GM12878 (cell line): ENCODE data around the gene ANXA3. TPM values are rescaled to one million over a fixed set of nuclear protein-coding genes. Genes with fewer than 3 reads are reported as not detected.
"Not testable (repeated sequence)": the region's sequence is repeated elsewhere in the genome, so short reads cannot be mapped to it uniquely, and the experiment has no call there.

Source experiments
- ATAC-seq: fragments of 200-7000 bp; cut with Tn5 transposase; 3 replicates; pipeline ENCODE4 v1.9.1; 2020; ENCODE audit warnings: mild to moderate bottlenecking, moderate library complexity
- BruUV-seq: library from RNA; stranded (reverse); fragments of 400-500 nt; replicated peaks from 2 replicates; lab custom pipeline; 2021; lab: Mats Ljungman, UMichigan
- CTCF ChIA-PET: fragments of 300-600 bp; sonication (Branson Sonifier 250); formaldehyde crosslinking; extraction: SDS; loops from one replicate; lab custom pipeline; 2021; ENCODE audit warnings: inconsistent platforms; lab: Yijun Ruan, JAX
- POLR2A ChIA-PET: fragments of 350-600 bp; formaldehyde crosslinking; extraction: SDS; loops from one replicate; lab custom pipeline; 2021; ENCODE audit warnings: inconsistent platforms; lab: Charles Lee
- RAD21 ChIA-PET: fragments of 300-600 bp; sonication (Branson Sonifier 250); formaldehyde crosslinking; loops from one replicate; lab custom pipeline; 2023; ENCODE audit warnings: antibody characterized with exemption; ENCODE audit not compliant: unreplicated experiment; lab: Charles Lee
- SMC1A ChIA-PET: fragments of 300-600 bp; sonication (Branson Sonifier 250); formaldehyde crosslinking; loops from one replicate; lab custom pipeline; 2023; ENCODE audit not compliant: unreplicated experiment, uncharacterized antibody; lab: Charles Lee
- DNase-seq: peaks from one replicate; pipeline ENCODE4 v3.0.0-alpha.2; 2011; ENCODE audit warnings: low read depth, low spot score
- FAIRE-seq: peaks from 3 replicates; lab custom pipeline; 2011; peaks lifted over from hg19 to GRCh38; lab: Jason Lieb, UNC
- H2AFZ ChIP-seq: 2 replicates; pipeline ENCODE4 v1.6.0; 2011; ENCODE audit warnings: low read depth, low read length, control low read depth; ENCODE audit not compliant: control insufficient read depth
- H3K27ac ChIP-seq: 2 replicates; pipeline ENCODE4 v1.5.1; 2011; ENCODE audit warnings: control low read depth; ENCODE audit not compliant: control insufficient read depth, insufficient read depth
- H3K27me3 ChIP-seq, 2 experiments: replicated peaks in 1 of 2; 2 replicates each; pipeline versions ENCODE4 v1.6.0 to v1.6.1; 2011; ENCODE audit warnings: low read length in 1 of 2; ENCODE audit not compliant: control insufficient read depth in 2 of 2, insufficient read depth in 2 of 2
- H3K36me3 ChIP-seq, 2 experiments: 2 replicates each; pipeline ENCODE4 v1.5.1; 2011; ENCODE audit warnings: low read length in 1 of 2; ENCODE audit not compliant: control insufficient read depth in 2 of 2, insufficient read depth in 2 of 2
- H3K4me1 ChIP-seq: 2 replicates; pipeline ENCODE4 v1.6.1; 2011; ENCODE audit warnings: mild to moderate bottlenecking, low read length, moderate library complexity, mixed read lengths; ENCODE audit not compliant: control insufficient read depth, insufficient read depth
- H3K4me2 ChIP-seq: 2 replicates; pipeline ENCODE4 v1.6.0; 2011; ENCODE audit warnings: control low read depth; ENCODE audit not compliant: control insufficient read depth, insufficient read depth
- H3K4me3 ChIP-seq: fragments of 200-600 bp; sonication (generic); 2 replicates; pipeline ENCODE4 v1.5.1; 2016
- H3K79me2 ChIP-seq: 2 replicates; pipeline ENCODE4 v1.6.0; 2011; ENCODE audit warnings: low read length; ENCODE audit not compliant: control insufficient read depth, insufficient read depth
- H3K9ac ChIP-seq: 2 replicates; pipeline ENCODE4 v1.8.0; 2011; ENCODE audit warnings: low read length, control low read depth, mixed read lengths; ENCODE audit not compliant: control insufficient read depth, insufficient read depth
- H3K9me3 ChIP-seq: replicated peaks from 3 replicates; pipeline ENCODE4 v1.5.1; 2011; ENCODE audit warnings: mild to moderate bottlenecking, low read length; ENCODE audit not compliant: control insufficient read depth, insufficient read depth
- H4K20me1 ChIP-seq: 2 replicates; pipeline ENCODE4 v1.6.0; 2011; ENCODE audit not compliant: control insufficient read depth, insufficient read depth
- HCFC1 ChIP-seq: fragments of 150-350 bp; IDR thresholded peaks from 2 replicates; pipeline ENCODE4 v1.6.1; 2014; ENCODE audit warnings: low read length
- SMC3 ChIP-seq: IDR thresholded peaks from 2 replicates; pipeline ENCODE4 v1.6.1; 2011; ENCODE audit warnings: low read length, improper control_type of control experiment, borderline replicate concordance
- TCF12 ChIP-seq: IDR thresholded peaks from 2 replicates; pipeline ENCODE4 v1.6.1; 2011; ENCODE audit warnings: low read depth, mild to moderate bottlenecking, low read length
- TCF7 ChIP-seq: IDR thresholded peaks from 2 replicates; pipeline ENCODE4 v1.6.1; 2014; ENCODE audit warnings: antibody characterized with exemption, borderline replicate concordance
- WGBS: methylation state at CpG from one replicate; pipeline ENCODE4 v1.1.6; 2016; ENCODE audit warnings: low lambda C conversion rate; ENCODE audit not compliant: insufficient replicate concordance, insufficient coverage; ENCODE audit errors: missing lambda C conversion rate; 5-methylcytosine and 5-hydroxymethylcytosine counted together
- in situ Hi-C: fragments of 300-500 bp; cut with MboI; formaldehyde crosslinking; loops from 9 replicates; pipeline ENCODE4 v1.14.3; 2018; ENCODE audit warnings: mixed read lengths
- intact Hi-C: fragments of 100-400 bp; cut with micrococcal nuclease; formaldehyde crosslinking; loops from one replicate; pipeline ENCODE4 v1.14.2; 2022; ENCODE audit not compliant: unreplicated experiment
- polyA plus RNA-seq, 11 experiments: library from polyadenylated mRNA; depleted of rRNA in 4 of 11; unstranded in 6 of 11; stranded (reverse) in 5 of 11; fragments of >200 nt; fragmentation: Nextera tagmentation in 4 of 11; fragmentation: Illumina TruSeq in 1 of 11; extraction: Ambion mirVana in 4 of 11; extraction: Trizol in 1 of 11; gene quantifications; 1 replicate in 1 of 11; 2 replicates in 10 of 11; pipeline versions ENCODE4 v1.2.1 to v1.2.3, GENCODE V29; 2011 to 2016; ENCODE audit warnings: inconsistent platforms in 2 of 11, missing spikeins in 2 of 11, low read depth in 1 of 11
- total RNA-seq, 4 experiments: library from RNA; depleted of rRNA in 3 of 4; stranded (reverse); fragments of >200 nt in 3 of 4; fragmentation: Illumina TruSeq in 1 of 4; extraction: Trizol in 1 of 4; gene quantifications; 2 replicates each; pipeline versions ENCODE4 v1.2.1 to v1.2.3, GENCODE V29; 2013 to 2021
- TF ChIP-seq, protein P1 (sequence below): fragments of 450-650 bp; IDR thresholded peaks from 2 replicates; pipeline ENCODE4 v1.6.1; 2017; ENCODE audit warnings: mild to moderate bottlenecking, moderate library complexity

ANXA3 gene
- total and polyA plus RNA-seq, 10 of the 15 experiments (the other 5 are each of a cell fraction or from before 2014, with no cell fraction given): 0.28 to 14.7 (median 0.91) TPM

DNA sequence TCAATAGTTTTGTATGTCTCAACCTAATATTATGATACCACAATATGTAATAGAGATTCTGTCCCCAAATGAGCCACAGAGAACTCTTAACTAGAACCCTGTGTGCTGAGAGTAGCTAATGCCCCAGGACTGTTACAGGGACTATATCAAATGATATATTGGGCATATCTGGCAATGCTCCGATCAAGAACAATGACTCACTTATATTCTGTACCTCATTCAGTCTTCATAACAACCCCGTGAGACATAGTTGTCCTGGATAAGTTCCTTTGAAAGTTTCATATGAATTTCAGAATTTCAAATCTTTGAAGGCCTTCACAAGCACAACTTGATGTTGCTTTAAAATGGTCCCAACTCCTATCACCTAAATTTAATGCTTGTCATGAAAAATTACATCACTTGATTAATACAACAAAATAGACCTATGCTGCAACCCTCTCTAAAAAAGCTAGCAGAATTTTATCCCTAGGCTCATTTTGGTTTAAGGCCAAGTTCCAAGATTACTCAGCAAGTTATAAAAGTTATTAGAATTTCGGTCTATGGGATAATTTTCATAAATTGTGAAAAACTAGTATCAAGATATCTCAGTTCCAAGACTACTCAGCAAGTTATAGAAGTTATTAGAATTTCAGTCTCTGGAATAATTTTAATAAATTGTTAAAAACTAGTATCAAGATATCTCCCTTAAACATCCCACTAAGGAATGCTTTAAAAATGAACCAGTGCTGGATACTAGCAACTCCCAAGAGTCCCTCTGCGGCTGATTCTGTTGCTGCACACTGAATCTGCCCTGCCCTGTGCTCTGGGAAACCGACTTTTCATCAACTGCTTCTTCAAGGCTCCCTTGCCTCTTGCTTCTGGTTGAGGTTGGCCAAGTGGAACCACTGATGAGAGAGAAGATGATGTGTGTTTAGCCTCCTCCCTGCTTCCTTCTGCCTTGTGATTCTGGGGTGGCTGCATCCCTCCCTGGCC, 6.0 kb upstream of the ANXA3 start (continued):
- TF ChIP-seq SMC3: no peak
- TF ChIP-seq, protein P1, sequence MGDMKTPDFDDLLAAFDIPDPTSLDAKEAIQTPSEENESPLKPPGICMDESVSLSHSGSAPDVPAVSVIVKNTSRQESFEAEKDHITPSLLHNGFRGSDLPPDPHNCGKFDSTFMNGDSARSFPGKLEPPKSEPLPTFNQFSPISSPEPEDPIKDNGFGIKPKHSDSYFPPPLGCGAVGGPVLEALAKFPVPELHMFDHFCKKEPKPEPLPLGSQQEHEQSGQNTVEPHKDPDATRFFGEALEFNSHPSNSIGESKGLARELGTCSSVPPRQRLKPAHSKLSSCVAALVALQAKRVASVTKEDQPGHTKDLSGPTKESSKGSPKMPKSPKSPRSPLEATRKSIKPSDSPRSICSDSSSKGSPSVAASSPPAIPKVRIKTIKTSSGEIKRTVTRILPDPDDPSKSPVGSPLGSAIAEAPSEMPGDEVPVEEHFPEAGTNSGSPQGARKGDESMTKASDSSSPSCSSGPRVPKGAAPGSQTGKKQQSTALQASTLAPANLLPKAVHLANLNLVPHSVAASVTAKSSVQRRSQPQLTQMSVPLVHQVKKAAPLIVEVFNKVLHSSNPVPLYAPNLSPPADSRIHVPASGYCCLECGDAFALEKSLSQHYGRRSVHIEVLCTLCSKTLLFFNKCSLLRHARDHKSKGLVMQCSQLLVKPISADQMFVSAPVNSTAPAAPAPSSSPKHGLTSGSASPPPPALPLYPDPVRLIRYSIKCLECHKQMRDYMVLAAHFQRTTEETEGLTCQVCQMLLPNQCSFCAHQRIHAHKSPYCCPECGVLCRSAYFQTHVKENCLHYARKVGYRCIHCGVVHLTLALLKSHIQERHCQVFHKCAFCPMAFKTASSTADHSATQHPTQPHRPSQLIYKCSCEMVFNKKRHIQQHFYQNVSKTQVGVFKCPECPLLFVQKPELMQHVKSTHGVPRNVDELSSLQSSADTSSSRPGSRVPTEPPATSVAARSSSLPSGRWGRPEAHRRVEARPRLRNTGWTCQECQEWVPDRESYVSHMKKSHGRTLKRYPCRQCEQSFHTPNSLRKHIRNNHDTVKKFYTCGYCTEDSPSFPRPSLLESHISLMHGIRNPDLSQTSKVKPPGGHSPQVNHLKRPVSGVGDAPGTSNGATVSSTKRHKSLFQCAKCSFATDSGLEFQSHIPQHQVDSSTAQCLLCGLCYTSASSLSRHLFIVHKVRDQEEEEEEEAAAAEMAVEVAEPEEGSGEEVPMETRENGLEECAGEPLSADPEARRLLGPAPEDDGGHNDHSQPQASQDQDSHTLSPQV: no peak
- no peak for TF ChIP-seq TCF12
- no peak for TF ChIP-seq TCF7
- TF ChIP-seq HCFC1: no peak

- RAD21 ChIA-PET: not testable (repeated sequence)
These were observed 3.7 kb upstream of the ANXA3 start for GRCh38 chr4:78547899-78548298.

DNA sequence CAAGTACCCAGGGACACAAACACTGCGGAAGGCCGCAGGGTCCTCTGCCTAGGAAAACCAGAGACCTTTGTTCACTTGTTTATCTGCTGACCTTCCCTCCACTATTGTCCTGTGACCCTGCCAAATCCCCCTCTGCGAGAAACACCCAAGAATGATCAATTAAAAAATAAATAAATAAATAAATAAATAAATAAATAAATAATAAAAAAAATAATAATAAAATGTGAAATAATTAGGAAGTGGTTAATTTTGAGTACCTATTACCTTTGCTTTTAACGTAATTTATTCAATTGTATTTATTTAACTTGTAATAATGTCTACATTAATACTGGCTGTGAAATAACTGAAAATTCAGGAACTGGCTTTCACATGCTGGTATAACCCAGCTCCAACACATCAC, 2.7 kb upstream of the ANXA3 start:
- H3K36me3 ChIP-seq, H2AFZ ChIP-seq, H4K20me1 ChIP-seq, POLR2A ChIA-PET, H3K4me3 ChIP-seq, intact Hi-C loops, FAIRE-seq, RAD21 ChIA-PET, H3K9me3 ChIP-seq, H3K79me2 ChIP-seq, DNase-seq, H3K4me1 ChIP-seq, H3K4me2 ChIP-seq, in situ Hi-C loops, ATAC-seq, H3K27ac ChIP-seq, BruUV-seq, CTCF ChIA-PET, H3K9ac ChIP-seq: not testable (repeated sequence)
- whole genome bisulfite sequencing: 42% methylated on average over 2 of the region's 4 CpGs
- SMC1A ChIA-PET: interaction anchor here (0.8 kb wide), 1 partner anchor 10 kb away, joined by 3 read pairs; no protein-coding TSS in a partner anchor
- peaks cover 3 to 17% of the 10 kb centered on the region in 2 experiments for H3K27me3 ChIP-seq

More at GRCh38 chr4:78547899-78548298, 3.7 kb upstream of the ANXA3 start:
- H4K20me1 ChIP-seq, FAIRE-seq, ATAC-seq, H3K27ac ChIP-seq, SMC1A ChIA-PET, BruUV-seq, H3K9me3 ChIP-seq, H3K9ac ChIP-seq, H3K79me2 ChIP-seq, in situ Hi-C loops, intact Hi-C loops, H3K4me3 ChIP-seq, H3K4me1 ChIP-seq, H3K4me2 ChIP-seq, CTCF ChIA-PET, DNase-seq, POLR2A ChIA-PET, H2AFZ ChIP-seq, H3K36me3 ChIP-seq: not testable (repeated sequence)
- WGBS: 88% methylated on average over 18 of the region's 28 CpGs
- peaks cover 3 to 17% of the 10 kb centered on the region in 2 experiments for H3K27me3 ChIP-seq
